ENCODE measurements around the gene RMND1.
"Not testable (repeated sequence)": the region's sequence is repeated elsewhere in the genome, so short reads cannot be mapped to it uniquely, and the experiment has no call there.

Gene RMND1

GRCh38 chr6:151451417-151451949 lies 443 bp downstream of the RMND1 start:
- DNase-seq: no peak

DNA sequence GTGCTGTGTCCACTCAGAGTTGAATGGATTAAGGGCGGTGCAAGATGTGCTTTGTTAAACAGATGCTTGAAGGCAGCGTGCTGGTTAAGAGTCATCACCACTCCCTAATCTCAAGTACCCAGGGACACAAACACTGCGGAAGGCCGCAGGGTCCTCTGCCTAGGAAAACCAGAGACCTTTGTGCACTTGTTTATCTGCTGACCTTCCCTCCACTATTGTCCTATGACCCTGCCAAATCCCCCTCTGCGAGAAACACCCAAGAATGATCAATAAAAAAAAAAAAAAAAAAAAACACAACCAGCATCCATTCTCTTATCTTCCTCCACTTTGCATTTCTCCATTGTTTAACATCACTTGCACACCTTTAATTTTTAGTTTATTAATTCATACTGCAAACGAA lies 998 bp downstream of the RMND1 start:
- not testable (repeated sequence) for DNase-seq

DNA sequence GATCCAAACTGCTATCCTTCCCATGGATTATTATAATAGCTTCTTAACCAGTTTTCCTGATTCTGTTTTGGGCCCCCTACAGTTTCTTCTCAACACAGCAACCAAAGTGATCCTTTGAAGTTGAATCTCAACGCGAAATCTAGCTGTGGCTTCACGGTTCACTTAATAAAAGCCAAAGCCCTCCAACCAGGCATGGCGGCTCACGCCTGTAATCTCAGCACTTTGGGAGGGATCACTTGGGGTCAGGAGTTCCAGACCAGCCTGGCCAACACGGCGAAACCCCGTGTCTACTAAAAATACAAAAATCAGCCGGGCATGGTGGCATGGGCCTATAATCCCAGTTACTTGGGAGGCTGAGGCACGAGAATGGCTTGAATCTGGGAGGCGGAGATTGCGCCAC lies 3.3 kb downstream of the RMND1 start:
- no peak for DNase-seq

DNA sequence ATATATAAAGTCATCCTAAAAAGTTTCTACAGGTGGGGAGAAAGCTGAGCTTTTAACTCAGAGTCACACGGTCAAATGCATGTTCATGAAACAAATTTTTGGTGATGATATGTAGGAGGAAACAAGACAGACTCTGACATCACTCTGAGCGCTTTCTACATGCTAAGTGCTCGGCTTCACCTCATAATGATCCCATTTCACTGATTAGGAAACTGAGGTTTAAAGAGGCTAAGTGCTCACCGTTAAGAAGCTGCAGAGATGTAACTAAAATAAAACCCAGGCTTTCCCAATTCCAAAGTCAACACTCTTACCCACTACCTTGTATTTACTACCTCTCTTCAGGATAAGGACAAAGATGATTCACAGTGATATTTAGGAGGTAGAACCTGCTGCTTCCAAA lies 4.7 kb downstream of the RMND1 start:
- DNase-seq: no peak

DNA sequence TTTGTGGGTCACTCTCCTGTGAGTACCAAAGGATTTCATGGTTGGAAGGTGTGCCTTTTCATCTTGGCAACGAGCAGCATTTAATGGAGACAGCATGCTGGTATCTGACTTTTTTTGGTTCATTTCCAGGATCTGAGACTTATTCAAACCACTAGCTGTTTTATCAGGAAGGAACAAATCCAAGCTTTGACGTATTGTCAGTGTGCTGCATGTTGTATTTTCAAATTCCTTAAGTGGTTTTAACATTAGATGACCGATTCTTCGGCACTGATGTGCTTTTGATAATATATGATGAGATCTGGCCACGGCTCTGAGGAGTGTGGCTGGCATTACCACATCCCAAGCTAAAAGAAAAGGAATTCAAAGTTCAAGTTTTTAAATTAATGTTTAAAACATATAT lies 6.4 kb downstream of the RMND1 start:
- DNase-seq: no peak

- DNase-seq: no peak
Observed at GRCh38 chr6:151443911-151444621, 7.9 kb downstream of the RMND1 start.

DNA sequence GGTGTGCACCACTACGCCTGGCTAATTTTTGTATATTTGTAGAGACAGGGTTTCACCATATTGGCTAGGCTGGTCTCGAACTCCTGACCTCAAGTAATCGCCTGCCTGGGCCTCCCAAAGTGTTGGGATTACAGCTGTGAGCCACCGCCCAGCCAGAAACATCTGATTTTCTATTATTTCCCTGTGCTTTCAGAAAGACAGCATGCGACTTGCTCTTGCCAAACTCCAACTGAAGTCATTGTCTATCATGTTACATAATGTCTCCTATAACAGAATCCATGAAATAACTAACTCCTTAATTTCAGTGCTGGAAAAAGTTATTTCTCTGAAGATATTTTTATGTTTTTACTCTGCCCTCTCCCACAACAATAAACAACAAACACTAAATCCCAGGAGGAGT lies 8.5 kb downstream of the RMND1 start:
- DNase-seq: no peak

DNA sequence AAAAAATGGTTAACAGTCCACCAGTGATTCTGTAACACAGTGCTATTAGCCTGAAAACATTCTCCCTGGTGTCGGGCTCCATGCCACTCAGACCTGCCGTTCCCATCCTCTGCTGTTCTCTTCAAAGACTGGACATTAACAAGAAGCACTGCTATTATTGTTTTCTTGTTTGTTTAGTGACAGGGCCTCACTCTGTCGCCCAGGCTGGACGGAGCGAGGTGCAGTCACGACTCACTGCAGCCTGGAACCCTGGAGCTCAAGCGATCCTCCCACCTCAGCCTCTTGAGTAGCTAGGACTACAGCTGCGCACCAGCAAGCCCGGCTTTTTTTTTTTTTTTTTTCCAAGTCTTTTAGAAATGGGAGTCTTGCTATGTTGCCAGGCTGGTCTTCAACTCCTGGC lies 9.6 kb downstream of the RMND1 start:
- DNase-seq: no peak

- DNase-seq: no peak
Observed at GRCh38 chr6:151441390-151442166, 10.3 kb downstream of the RMND1 start.

GRCh38 chr6:151440930-151441329 lies 11.0 kb downstream of the RMND1 start:
- DNase-seq: no peak

DNA sequence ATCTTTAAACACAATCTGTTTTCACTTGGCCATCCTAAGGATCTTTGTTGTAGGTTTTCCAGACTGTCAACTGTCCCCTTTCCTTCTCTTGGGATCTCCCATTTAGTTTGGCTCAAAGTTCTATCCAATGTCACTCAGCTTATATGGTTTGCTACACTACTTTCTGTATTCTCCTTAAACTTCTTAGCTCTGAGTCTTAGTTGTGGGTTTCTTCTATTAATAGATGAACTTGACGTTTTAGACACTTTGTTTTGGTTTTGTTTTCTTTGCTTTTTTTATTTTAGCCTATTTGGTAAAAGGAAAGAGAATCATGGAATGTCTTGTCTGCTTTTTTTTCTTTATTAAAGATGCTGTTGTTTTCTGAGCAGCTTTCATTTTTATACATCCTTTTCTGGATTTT lies 11.4 kb downstream of the RMND1 start:
- DNase-seq: no peak

GRCh38 chr6:151437401-151437800 lies 14.5 kb downstream of the RMND1 start:
- no peak for DNase-seq

GRCh38 chr6:151436802-151437201 lies 15.1 kb downstream of the RMND1 start:
- DNase-seq: no peak

- DNase-seq: no peak
Observed at GRCh38 chr6:151436300-151436699, 15.6 kb downstream of the RMND1 start.

DNA sequence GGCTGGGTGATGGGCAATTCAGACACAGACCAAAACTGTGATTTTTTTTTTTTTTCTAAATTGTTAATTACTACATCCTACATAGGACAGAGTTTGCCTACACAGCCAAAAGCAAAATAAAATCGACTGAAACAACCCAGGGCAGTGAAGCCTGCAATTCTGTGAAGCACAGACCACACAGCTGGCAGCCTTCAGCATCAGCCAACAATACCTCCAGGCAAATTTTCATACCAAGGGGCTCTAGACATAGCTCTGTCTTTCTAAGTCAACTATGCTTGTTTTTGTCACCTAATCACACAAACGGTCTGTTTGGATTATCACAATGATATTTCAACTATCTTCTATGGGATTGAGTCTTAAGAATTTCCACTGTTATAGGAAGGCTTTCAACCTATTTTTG lies 17.6 kb downstream of the RMND1 start:
- DNase-seq: no peak

DNA sequence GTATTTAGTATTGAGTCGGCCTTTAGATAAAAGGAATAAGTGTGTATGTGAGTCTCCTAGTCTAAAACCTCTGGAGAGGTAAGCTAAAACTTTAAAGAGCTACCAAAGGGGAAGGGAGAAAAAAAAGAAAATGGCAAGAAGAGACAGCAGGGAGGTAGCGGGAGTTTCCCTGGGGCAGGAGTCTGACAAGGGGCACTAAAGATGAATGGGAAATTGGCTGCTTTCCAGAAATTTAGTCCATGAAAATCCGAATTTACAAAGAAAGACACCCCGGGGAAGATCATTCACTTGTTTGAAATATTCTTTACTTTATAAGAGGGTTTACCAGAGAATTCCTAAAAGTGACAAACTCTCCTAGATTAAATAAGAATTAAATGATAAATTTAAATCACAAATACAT lies 19.3 kb downstream of the RMND1 start:
- no peak for DNase-seq

DNA sequence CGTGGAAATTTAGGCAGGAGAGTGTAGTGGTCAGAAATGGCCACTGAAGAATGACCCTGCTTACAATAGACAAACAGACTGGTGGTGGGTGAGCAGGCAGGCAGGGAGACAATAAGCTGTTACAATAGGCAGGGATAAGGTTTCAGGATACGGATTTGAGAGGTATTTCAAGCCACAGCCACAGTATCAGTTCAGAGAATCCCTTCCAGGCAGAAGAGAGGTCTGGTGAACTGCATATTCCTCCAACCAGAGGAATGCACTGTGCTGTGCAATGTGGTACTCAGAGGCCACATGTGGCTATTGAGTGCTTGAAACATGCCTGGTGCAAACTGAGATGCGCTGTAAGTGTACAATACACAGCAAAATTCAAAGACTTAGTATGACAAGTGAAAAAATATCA lies 20.6 kb downstream of the RMND1 start:
- DNase-seq: no peak

DNA sequence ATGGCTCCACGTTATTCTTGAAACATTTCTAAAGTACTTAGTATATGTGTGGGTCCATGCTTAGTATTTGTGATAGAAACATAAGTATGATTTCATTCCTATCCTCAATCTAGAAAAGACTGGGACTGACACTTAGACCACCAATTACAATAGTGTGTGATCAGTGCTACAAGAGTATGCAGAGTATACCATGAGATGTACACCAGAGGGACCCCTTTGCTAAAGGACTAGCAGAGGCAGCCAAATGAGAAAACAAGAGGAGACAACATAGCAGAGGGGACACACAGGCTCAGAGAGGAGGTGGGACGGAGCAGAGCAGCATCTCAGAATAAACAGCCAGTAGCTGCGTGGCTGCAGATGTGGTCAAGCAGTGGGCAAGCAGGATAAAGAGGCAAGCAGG lies 21.0 kb downstream of the RMND1 start:
- DNase-seq: no peak

GRCh38 chr6:151428093-151428735 lies 23.7 kb downstream of the RMND1 start:
- DNase-seq: no peak

GRCh38 chr6:151425561-151425960 lies 26.4 kb downstream of the RMND1 start:
- no peak for DNase-seq

DNA sequence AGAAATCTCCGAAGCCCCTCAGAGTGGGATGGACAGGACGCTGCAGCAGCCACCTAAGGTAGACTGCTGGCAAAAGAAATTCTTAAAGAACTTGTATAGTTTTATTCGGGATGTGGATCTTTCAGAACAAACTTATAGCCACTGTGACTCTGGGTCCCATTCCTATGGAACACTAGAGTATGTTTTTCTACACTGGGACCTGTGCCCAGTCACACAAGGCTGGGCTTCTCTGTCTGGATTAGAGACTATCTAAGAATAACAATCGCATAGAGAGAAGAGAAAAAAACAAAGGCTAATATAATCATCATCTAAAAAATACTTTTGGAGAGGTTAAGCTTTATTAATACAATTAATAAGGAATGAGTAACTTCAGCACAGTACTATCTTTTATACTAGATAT lies 28.9 kb downstream of the RMND1 start:
- no peak for DNase-seq

GRCh38 chr6:151417477-151417876 lies 34.4 kb downstream of the RMND1 start:
- no peak for DNase-seq

DNA sequence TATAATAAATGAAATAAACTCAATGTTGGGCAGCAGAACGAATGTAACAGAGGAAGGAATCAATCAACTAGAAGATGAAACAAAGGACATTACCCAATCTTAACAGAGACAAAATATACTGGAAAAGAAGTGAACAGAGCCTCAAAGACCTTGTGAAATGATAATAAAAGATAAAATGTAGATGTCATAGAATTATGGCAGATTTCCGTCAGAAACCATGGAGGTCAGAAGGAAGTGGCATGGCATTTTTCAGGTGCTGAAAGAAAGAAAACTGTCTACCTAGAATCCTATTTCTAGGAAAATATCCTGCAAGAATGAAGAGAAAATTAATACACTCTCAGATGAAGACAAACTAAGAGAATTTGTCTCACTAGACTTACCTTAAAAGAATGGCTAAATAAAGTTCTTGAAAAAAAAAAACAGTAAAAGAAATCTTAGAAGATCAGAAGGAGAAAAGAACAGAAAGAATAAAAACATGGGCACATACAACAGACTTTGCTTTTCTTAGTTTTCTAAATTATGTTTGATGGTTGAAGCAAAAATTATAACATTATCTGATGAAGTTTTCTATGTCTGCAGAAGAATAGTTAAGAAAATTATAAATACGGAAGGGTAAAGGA lies 37.2 kb downstream of the RMND1 start:
- no peak for DNase-seq

Data from SHP77 treated with DMSO at 0.1 percent for 48 hours (cell line).